HS-27A (cell line): Measurements from ENCODE around the gene FARP1.

Source experiments
- DNase-seq: peaks from one replicate; pipeline ENCODE4 v3.0.0-alpha.2; 2012; ENCODE audit warnings: low read depth, missing footprints

FARP1 gene

DNA sequence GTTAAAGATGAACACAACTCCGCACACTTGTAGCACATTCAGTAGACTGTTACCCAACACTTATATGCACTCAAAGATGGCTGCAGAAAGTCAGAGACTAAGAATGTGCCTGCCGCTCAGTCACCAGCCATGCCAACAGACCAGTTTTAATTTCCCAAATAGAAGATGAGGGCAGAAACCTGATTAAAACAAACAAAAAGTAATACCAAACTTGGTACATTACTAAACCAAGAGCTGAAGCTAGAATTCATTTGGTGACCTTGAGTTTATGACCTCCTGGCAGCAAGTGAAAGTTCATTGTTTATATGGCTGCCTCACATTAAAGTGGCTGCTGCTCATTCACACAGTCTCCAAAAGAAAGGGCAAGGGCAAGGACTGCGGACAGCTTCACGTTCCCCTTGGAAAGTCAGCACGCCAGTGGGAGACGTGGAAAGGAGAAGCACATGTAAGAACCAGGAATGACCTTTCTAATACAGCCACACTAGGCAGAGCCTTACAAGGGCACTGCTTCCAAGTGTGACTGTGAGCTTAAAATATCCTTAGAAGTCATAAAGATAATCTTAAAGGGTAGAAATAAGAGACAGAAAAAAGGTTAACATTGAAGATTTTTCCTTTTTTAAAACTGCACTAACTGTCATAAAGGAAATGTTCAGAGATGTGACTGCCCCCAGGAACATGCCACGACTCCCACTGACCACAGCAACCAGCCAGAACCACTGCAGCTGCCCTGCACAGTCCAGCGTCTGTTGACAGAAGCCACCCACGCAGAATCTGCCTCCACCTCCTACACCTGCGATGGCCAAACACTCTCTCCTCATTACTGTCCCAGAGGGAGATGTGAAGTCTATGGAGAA lies 360.5 kb downstream of the FARP1 start:
- DNase-seq = no peak

DNA sequence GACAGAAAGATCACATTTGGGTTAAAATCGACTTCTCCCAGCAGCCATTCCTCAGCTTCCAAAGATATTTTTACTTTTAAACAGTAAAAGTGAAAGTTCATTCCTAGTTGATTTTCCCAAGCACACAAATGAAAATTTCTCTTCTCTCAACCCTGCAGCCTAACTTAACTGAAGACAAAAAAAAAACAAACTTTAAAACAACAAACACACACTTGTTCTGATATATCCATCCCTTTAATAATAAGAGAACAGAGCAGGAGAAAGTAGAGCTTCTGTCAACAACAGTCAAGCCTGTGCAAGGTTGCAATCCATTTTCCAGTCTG lies 361.1 kb downstream of the FARP1 start:
- no peak for DNase-seq

DNA sequence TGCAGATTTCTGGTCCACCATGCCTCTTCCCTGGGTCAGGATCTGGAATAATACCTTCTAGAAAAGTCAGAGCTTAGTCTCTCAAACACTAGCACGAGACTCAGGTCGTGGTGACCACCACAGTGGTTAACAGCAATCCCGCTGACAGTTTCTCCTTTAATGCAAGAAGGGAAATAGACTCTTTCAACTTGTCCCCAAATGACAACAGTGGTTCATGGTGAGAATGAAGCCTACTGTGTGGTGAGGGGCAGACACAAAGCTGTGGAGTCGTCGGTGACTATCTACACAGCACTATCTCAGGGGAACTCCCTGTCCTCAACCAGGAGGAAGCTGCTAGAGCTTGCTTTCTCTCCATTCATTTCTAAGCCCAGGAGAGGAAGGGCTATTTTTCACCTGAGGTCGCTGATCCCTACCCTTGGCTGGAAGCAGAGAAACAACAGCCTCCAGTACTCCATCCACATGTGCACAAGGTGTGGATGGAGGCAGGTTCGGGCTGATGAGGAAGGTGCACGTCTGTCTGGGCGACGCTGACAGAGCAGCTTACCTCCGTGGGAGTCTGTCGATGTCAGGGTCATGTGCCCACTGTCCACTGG lies 361.6 kb downstream of the FARP1 start:
- DNase-seq = no peak
